ENCODE measurements around the gene WDR33. TPM values are rescaled to one million over a fixed set of nuclear protein-coding genes. Genes with fewer than 3 reads are reported as not detected.
"Not testable (repeated sequence)": the region's sequence is repeated elsewhere in the genome, so short reads cannot be mapped to it uniquely, and the experiment has no call there.

Gene WDR33
- polyA plus RNA-seq, 12 donors: 26.5 to 41.6 (median 36.3) TPM; not detected in 1

DNA sequence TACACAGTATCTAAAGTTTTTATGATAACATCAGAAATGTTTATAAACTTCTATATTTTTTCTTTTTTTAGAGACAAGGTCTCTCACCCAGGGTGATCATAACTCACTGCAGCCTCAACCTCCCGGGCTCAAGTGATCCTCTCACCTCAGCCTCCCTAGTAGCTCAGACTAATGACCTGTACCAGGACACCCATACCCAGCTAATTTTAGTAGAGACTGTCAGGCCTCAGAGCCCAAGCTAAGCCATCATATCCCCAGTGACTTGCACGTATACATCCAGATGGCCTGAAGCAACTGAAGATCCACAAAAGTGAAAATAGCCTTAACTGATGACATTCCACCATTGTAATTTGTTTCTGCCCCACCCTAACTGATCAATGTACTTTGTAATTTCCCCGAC, 1.5 kb upstream of the WDR33 start:
- not testable (repeated sequence) for DNase-seq

DNA sequence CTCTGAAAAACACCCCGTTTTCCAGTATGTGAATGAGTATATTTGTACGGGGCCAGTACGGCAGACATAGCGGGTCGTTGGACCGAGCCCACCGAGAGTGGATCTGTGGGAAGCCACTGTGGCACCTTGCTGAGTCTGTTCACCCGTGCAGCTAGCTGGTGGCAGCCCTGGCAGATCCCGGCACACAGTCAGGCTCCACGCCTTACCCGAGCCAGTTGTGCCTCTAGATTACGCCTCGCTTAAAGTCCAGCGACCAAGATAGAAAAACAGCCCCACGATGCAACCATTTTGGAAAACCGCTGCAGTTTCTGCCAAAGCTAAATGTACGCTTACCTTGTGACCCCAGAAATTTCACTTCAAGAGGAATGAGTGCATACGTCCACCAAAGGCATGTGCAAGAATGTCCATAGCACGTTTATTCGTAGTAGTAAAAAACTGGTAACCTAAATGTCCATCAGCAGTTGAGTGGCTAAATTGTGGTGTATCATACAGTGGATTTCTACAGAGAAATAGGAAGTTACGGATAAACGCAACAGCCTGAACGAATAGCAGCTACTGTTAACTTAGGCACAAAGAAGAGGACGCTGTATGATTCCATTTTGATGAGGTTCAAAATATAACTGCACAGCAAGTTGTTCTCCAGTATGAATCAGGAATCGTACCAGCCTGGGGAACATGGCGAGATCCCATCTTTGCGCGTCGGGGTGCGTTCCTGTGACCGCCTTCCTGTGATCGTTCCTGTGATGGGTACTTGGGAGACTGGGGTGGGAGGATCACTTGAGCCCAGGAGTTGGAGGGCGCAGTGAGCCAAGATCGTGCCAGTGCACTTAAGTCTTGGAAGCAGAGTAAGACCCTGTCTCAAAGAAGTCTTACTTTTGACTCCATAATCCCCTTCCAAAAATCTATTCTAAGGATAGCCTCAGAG, 688 bp upstream of the WDR33 start:
- DNase-seq: no peak

DNA sequence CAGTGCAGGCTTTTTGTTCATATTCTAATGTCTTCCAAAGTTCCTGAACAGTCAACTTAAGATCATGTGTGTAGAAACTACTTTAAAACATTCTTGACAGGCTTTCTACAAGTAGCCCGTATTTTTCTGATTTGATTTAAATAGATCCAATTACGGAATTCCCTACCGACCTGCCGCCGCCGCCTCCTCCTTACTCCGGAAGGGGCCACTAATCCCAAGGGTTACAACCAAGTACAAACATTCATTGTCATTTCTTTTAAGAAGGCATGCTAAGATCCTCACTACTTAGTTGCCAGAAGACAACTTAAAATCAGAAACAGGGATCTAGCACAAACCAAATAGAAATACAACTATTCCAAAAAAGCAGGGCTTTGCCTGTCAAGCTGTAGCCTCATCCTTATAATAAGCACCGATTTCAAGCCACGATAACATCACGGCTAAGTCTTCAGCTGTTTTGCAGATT, 784 bp downstream of the WDR33 start:
- no peak for DNase-seq

DNA sequence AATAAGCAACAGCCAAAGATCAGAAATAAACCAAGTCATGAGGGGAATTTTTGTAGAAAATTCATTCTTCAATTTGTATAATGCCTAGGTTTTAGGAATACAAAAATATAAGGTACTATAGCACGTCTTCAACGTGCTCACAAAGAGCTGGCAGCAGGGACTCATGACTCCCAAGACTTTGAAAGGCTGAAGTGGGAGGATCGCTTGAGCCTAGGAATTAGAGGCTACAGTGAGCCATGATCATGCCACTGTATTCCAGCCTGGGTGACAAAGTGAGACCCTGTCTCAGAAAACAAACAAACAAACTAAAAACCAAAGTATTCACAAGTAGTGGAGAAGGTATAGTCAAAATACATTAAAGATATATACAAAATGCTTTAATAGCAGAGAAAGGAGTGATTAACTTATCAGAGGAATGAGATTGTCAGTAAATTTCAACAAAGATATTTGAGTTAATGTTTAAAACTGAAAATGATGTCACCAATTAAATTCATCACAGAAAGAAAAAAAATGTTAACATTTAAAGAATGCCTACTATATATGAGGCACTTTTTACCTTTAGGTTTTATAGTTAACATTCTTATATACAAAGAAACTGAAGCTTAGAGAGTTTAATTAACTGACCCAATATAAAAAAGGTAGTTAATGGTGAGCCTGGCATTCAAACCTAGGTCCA, 3.2 kb downstream of the WDR33 start:
- no peak for DNase-seq

DNA sequence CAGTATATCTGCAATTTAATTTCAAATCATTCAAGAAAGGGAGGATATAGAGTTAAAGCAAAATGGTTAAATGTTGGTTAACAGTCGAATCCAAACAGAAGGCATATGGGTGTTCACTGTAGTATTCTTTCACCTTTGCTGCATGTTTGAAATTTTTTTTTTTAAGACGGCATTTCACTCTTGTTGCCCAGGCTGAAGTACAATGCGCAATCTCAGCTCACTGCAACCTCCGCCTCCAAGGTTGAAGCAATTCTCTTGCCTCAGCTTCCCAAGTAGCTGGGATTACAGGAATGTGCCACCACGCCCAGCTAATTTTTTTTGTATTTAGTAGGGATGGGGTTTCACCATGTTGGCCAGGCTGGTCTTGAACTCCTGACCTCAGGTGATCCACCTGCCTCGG, 4.1 kb downstream of the WDR33 start:
- not testable (repeated sequence) for DNase-seq

DNA sequence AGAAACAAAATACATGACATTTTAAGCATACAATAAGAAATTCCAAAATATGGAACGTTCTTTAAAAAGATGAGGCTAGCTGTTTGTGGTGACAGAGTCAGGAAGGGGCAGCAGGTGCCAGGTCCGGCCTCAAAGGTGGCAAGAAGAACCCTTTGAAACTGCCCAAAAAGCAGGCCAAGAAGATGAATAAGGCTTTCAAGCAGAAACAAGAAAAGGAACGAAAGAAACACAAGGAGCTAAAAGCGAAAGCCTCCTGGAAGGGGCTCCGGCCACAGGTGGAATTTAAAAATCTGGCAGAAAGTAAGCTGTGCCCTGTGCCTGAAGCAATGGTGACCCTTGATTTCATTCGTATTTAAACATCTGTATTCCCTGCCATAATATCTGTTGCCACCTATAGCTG, 5.5 kb downstream of the WDR33 start:
- DNase-seq: no peak

DNA sequence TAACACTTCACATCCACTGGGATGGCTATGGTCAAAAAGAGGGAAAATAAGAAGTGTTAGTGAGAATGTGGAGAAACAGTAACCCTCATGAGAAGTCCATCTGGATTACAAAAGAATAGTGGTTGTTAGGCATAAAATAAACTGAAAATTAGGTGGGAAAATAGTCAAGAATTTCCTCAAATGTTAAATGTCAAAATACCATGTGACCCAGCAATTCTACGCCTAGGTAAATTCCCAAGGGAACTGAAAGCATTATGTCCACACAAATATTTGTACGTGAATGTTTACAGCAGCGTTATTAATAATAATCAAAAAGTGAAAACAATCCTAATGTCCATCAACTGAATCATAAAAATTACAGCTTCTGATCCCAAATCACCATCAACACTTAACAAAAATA, 11.0 kb downstream of the WDR33 start:
- no peak for DNase-seq

DNA sequence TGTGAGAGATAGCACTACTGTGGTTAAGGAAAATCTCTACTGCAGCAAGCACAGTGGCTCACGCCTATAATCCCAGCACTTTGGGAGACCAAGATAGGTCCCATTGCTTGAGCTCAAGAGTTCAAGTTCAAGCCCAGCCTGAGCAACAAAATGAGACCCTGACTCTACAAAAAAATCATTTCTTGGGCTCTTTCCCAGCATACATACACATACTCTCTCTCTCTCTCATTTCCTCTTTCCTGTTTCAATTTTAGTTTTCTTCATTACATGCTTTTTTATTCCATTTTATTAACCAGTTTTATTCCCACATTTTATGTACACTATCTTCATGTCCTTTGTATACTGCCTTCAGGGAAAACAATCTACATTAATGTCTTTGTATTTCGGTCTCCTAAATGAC, 14.6 kb downstream of the WDR33 start:
- no peak for DNase-seq

DNA sequence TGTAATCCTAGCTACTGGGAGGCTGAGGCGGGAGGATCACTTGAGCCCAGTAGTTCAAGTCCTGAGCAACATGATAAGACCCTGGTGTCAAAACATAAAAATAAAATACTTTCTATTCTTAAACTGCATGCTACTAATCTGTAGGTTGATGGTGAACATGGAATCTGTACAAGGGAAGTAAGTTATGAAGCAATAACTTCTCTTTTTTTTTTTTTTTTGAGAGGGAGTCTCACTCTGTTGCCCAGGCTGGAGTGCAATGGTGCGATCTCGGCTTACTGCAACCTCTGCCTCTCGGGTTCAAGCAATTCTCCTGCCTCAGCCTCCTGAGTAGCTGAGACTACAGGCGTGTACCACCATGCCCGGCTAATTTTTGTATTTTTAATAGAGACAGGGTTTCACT, 16.1 kb downstream of the WDR33 start:
- DNase-seq: not testable (repeated sequence)

DNA sequence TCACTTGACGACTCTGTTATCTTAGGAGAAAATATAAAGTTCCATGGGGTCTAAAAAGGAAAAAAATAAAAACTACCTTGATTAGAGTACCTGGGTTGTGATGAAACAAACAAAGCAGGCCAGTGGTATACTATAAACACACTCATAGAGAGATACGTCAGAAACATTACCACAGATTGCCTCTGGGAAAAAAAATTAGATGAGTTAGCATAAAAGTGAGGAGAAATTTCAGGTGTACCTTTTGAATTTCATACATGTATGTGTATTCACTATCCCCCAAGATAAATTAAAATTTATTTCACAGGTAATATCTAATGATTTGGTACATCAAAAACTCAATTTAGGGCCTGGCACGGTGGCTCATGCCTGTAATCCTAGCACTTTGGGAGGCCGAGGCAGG, 18.2 kb downstream of the WDR33 start:
- no peak for DNase-seq

DNA sequence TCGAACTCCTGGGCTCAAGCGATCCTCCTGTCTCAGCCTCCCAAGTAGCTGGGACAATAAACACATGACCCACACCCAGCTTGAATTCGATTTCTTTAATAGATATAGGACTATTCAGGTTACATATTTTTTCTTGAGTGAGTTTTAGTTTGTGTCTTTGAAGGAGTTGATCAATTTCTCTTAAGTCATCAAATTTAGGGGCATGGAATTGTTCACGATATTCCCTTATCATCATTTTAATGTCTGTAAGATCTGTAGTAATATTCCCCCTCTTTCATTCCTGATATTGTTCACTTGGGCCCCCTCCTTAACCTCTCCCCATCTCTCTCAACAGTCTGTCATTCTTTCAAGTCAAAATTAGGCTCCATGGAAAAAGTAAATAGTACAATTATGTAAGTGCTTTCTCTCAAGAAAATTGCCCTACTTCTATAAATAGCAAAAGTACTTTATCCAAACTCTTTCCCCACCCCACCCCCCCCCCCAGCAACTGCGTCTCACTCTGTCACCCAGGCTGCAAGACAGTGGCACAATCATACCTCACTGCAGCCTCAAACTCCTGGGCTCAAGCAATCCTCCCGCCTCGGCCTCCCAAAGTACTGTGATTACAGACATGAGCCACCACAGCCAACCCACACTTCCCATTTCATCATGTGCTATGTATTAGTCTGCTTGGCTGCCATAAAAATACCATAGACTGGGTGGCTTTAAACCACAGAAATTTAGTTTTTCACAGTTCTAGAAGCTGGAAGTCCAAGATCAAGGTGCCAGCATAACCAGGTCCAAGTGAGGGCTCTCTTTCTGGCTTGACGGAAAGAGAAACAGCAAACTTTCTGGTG, 20.1 kb downstream of the WDR33 start:
- no peak for DNase-seq

DNA sequence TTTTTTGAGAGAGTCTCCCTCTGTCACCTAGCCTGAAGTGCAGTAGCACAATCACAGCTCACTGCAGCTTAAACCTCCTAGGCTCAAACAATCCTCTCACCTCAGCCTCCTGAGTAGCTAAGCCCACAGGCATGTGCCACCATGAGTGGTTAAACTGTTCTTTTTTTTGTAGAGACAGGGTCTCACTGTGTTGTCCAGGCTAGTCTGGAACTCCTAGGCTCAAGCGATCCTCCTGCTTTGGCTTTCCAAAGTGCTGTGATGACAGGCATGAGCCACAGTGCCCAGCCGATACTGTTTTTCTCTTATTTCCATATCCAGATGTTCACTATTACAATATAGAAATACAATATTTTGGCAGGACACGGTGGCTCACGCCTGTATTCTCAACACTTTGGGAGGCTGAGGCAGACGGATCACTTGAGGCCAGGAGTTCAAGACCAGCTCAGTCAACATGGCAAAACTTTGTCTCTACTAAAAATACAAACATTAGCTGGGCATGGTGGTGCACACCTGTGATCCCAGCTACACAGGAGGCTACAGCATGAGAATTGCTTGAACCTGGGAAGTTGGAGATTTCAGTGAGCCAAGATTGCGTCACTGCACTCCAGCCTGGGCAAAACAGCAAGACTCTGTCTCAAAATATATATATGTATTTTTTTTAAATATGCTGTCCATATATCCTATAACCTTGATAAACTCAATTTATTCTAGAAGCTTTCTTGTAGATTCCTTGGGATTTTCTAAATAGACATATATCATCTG, 24.7 kb downstream of the WDR33 start:
- no peak for DNase-seq

DNA sequence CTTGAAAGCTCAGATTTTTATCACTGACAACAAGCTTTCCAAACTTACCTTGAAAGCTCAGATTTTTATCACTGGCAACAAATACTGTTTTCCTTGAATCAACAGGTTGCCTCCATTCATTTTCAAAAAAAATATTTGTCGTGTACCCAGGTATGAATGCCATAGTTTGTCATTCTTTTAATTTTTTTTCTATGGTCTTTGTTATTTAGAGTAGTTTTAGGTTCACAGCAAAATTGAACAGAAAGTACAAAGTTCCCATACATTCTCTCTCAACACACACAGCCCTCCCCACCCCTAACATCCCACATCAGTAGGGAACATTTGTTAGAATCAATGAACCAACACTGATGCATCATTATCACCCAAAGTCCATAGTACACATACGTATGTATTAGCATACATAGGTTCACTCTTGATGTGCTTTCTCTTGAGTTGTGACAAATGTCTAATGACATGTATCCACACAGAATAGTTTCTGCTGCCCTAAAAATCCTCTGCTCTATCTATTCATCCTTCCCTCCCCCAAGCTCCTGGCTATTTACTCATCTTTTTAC, 25.9 kb downstream of the WDR33 start:
- DNase-seq: no peak

DNA sequence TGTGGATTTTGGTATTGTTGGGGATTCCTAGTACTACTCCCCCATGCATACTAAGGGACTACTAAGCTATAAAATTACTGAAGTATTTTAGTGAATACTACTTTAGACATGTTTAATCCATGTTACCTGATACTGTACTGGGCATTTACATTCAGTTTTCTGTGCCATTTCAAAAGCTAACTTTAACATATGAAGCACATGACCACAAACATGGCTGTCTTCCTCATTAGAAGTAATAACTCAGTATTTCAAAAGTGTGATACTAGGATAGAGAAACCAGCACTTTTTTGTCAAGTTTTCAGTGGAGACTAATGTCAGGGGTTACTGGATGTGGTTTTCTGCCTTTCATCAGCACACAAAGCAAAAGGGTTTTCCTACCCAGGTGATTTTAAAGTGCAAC, 27.9 kb downstream of the WDR33 start:
- DNase-seq: peak; percentile 7

DNA sequence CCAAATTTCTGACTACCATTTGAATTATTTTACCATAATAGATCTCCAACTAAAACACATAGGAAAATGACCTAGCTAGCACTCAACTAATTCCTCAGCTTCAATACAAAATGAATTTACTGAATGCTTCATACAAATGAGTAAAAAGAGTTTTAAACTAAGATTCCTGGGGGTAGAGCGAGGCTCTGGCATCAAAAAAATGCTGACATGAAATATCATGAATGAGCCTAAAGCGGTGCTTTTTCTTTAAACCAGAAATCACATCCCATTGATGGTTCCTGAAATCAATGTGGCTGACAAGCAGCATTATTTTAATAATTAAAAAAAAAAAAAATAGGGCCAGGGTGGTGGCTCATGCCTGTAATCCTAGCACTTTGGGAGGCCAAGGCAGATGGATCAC, 32.1 kb downstream of the WDR33 start:
- no peak for DNase-seq

DNA sequence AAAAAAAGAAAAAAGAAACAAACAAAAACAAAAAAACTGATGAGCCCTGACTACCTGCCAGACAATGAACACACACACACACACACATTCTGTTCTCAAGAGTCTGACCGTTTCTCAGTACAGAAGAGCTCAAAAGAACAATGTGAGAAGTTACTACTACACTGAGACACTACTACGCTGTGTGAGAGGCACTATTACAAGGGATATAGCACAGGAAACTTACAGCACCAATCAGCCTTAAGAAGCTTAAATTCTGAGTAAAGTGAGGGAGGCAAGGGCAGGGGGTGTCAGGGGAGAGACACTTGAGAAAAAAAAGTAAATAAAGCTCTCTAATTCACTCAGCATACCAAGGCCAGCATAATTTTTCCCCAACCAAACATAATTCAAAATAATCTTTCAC, 32.5 kb downstream of the WDR33 start:
- no peak for DNase-seq

DNA sequence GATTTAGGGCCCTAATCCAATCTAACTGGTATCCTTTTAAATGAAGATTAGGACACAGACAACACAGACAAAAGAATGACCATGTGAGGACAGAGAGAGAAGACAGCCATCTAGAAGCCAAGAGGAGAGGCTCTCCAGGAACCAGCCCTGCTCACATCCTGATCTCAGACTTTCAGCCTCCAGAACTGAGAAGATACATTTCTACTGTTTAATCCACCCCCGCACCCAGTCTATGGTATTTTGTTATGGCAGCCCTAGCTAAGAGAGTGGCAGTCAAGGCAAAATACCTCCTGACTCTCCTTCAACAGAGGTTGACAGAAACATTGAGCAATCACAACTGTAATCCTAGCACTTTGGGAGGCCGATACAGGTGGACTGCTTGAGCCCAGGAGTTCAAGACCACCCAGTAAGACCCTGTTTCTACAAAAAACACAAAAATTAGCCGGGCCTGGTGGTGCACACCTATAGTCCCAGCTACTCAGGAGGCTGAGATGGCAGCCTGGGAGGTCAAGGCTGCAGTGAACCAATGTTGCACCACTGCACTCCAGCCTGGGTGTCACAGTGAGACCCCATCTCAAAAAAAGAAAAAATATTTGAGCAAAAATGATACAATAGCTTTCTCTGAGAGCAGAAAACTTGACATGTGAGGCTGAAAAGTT, 34.7 kb downstream of the WDR33 start:
- no peak for DNase-seq

DNA sequence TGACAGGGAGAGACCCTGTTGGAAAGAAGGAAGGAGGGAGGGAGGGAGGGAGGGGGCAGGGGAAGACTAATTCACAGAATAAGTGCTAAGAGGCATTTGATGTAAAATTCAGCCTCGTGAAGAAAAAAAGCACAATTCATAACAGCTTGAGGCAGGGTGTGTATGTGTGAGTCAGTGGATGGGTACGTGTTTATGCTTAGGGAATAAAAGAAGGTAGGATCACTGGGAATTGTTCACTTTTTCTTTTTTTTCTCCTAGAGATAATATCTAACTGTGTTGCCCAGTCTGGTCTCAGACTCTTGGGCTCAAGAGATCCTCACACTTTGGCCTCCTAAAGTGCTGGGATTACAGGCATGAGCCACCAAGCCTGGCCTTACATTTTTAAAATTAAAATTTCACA, 39.2 kb downstream of the WDR33 start:
- DNase-seq: no peak

DNA sequence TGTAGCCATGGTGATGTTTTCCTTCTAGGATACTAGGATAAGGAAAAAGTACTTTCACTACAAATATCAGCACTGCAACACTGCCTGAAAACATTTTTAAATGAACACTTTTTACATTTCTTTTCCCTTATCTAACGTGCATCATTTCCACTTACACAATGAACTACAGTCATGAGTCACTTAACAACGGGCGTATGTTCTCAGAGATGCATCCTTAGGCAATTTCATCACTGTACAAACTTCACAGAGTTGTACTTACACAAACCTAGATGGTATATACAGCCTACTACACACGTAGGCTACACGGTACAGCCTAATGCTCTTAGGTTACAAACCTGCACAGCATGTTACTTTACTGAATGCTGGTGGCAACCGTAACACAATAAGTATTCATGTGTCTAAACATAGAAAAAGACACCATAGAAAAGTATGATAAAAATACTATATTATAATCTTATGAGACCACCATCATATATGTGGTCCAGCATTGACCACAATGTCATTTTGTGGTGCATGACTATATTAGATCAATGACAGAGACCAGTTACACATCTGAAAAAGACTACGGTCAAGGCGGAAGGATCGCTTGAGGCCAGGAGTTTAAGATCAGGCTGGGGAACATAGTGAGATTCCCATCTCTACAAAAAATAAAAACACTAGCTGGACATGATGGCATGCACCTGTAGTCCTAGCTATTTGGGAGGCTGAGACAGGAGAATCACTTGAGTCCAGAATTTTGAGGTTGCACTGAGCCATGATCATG, 39.8 kb downstream of the WDR33 start:
- no peak for DNase-seq

DNA sequence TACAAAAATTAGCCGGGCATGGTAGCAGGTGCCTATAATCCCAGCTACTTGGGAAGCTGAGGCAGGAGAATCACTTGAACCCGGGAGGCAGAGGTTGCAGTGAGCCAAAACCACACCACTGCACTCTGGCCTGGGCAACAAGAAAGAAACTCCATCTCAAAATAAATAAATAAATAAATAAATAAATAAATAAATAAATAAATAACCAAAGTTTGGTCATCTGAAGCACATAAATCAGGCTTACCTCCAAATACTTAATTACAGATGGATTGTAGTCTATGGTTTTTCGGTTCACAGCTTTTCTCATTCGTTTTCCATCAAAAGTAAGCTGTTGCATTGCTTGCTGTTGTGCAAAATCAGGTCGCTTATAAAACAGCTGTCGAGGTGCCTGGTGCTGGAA, 40.4 kb downstream of the WDR33 start:
- DNase-seq: not testable (repeated sequence)

Measured in muscle of arm (tissue), 12 donors.